NOMO-1 treated with DMSO at 0.1 percent for 48 hours (cell line): ENCODE data around the gene HSPE1.
A peak's percentile ranks its signal among the peaks of the same experiment; 100 is the strongest.
"Not testable (repeated sequence)": the region's sequence is repeated elsewhere in the genome, so short reads cannot be mapped to it uniquely, and the experiment has no call there.

ENCODE experiments used
- DNase-seq: peaks from one replicate; lab custom pipeline; 2025; ENCODE audit not compliant: unreplicated experiment; lab: John Stamatoyannopoulos, UW

Gene HSPE1

GRCh38 chr2:197499594-197500502 lies at the start of gene HSPE1, which contains the start of gene HSPD1:
TSS of gene HSPE1 (plus strand) at chr2:197500379. CDS start at chr2:197500437, 58 bp downstream.
TSS of gene HSPD1 (minus strand) at chr2:197499840. CDS start at chr2:197498848, 992 bp downstream.
- DNase-seq, result peak; percentile 99

- no peak for DNase-seq
Measured at GRCh38 chr2:197450465-197450864, 49.7 kb upstream of the HSPE1 start.

DNA sequence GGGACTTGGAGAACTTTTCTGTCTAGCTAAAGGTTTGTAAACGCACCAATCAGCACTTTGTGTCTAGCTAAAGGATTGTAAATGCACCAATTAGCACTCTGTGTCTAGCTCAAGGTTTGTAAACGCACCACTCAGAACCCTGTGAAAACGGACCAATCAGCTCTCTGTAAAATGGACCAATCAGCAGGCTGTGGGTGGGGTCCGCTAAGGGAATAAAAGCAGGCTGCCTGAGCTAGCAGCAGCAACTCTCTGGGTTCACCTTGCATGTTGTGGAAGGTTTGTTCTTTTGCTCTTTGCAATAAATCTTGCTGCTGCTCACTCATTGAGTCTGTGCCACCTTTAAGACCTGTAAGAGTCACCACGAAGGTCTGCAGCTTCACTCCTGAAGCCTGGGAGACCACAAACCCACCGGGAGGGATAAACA lies 49.2 kb upstream of the HSPE1 start:
- DNase-seq, result not testable (repeated sequence)

DNA sequence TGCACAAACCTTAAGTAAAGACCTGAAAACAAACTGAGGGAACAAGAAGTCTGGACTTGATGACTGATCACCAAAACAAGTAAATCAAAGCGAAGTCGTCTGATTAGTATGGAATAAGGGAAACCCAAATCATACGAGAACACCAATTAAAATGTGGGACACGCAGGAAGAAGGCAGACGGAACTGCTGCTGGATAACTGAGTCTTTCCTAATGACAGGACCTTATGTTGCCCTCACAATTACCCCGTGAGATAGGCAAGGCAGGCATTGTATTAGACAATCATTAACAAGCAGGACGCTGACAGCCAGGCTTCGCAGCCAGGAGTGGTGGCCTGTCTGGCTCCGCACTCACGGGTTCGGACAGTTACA lies 47.4 kb upstream of the HSPE1 start:
- no peak for DNase-seq

DNA sequence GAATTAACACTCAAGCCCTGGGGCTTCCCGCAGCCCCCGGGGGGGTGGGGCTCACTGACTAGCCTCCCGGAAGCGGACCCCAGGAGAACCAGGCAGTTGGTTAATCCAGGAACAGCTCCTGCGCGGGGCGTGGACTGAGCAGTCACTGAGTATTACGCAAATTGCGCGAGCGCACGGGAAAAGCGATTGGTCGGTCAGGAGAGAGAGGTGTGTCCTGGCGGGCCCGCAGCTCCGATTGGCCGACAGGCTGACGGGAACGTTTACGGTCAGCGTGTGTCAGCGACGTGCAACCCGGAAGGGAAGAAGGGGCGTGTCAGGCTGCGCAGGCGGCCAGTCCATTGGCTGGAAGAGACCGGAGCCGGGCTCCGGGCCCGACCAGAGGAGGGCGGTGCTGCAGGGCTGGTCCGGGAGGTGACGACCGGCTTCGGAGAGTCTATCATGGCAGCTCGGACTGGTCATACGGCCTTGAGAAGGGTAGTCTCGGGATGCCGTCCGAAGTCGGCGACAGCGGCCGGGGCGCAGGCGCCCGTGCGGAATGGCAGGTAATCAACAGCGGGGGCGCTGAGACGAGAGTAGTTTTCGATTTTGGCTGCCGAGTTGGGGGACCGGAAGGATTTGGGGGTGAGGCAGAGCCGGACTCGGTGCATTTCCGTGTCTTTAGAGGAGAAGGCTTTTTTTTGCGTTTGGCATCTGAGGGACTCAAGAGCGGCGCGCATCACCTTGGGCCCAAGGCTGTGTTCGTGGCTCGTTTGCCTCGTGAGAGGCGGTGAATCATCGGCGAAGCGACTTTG lies 46.9 kb upstream of the HSPE1 start, which contains the start of gene COQ10B:
Gene COQ10B (plus strand): TSS at position 430 of the 791 bp plus-strand sequence. CDS start 9 bp downstream, at position 439.
- peak; percentile 99 for DNase-seq

- DNase-seq, result no peak
Measured at GRCh38 chr2:197453914-197454398, 46.2 kb upstream of the HSPE1 start.

DNA sequence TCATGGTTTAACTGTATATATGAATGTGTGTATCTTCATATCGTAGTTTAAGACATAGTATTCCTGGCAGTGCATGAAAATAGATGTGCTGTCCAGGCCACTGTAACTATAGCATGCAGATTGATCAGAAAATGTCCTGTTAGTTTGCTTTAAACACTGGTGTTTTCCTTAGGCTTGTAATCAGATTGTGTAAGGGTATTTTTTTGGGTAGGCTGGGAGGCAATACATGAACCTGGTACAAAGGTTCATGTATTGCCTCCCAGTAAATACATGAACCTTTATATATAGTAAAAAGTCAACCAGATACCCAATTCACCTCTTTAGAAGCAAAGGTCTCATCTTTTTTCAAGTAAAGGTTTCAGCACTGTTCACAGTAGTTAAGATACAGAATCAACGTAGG lies 45.3 kb upstream of the HSPE1 start:
- DNase-seq, result no peak

DNA sequence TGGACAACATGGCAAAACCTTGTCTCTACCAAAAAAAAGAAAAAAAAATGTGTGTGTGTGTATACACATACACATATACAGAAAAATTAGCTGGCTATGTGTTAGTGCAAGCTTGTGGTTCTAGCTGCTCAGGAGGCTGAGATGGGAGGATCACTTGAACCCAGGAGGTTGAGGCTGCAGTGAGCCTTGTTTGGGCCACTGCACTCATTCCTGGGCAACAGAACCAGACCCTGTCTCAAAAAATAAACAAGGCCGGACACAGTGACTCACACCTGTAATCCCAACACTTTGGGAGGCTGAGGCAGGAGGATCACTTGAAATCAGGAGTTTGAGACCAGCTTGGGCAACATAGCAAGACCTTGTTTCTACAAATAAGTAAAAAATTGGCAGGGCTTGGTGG lies 44.8 kb upstream of the HSPE1 start:
- no peak for DNase-seq

DNA sequence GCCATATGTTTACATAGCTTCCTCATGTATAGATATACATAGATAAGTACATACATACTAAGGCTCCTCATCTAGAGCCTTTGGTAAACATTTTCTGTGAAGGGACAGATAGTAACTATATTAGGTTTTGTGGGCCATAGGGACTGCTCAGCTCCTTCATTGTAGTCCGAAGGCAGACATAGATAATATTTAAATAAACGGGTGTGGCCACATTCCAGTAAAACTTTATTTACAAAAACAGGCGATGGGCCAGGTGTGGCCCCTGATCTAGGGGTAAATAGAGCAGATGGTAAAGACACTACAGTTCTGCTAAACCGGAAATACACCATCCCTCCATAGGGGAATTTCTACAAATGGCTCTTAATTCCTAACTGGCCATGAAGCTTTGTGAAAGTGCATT lies 39.5 kb upstream of the HSPE1 start:
- DNase-seq, result no peak

GRCh38 chr2:197461057-197461456 lies 39.1 kb upstream of the HSPE1 start:
- DNase-seq, result no peak

GRCh38 chr2:197464175-197464574 lies 36.0 kb upstream of the HSPE1 start:
- DNase-seq, result no peak

DNA sequence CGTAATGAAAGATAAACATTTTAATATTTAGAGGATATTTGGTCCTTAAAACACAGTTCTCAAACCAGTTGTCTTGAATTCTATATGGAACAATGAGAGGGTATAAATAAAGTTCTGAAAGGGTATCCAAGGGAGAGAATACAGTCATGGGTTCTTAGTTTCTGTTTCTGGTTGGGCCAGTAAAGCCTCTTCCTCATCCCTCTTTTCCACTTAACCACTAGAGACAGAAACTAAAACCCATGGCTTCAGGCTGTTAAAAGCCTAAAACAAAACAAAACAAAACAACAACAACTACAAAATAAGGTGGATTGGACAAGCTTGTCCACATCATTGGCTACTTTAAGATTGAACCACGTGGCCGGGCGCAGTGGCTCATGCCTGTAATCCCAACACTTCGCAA lies 28.0 kb upstream of the HSPE1 start:
- DNase-seq, result no peak

- no peak for DNase-seq
Measured at GRCh38 chr2:197477797-197478196, 22.4 kb upstream of the HSPE1 start.

DNA sequence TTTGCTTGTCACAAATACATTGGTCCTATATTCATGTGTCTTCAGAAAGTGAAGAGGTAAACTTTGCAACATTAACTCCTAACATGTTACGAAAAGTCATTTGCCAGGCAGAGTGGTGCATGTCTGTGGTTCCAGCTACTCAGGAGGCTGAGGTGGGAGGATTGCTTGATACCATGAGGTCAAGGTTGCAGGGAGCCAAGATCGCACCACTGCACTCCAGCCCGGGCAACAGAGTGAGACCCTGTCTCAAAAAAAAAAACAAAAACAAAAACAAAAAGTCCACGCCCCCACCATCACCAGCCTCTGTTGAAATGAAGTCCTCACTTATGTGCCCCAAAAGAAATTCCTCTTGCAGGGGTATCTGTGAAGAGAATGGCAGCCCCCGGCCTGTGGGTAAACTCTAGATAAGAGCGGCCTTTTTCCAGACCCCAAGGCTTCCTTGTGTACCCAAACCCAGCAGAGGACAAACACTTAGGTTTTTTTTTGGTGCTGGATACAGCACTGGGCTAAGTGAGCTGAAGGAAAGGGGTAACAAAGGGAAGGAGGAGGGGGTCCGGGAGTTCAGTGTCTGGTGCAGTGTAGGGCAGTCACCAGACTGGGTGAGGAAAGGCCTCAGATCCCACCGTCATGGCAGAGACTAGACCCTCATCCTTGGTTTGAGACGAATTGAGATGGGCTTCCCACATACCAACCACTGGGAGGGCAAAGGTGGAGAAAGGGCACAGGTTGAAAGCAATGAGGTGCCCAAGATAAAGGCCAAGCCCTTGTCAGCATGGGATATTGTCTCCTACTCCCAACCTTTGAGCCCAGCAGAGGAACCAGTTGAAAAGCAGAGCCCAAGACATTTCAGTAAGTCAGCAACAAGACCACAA lies 19.8 kb upstream of the HSPE1 start:
- DNase-seq, result no peak

GRCh38 chr2:197484248-197484647 lies 15.9 kb upstream of the HSPE1 start:
- DNase-seq, result not testable (repeated sequence)

DNA sequence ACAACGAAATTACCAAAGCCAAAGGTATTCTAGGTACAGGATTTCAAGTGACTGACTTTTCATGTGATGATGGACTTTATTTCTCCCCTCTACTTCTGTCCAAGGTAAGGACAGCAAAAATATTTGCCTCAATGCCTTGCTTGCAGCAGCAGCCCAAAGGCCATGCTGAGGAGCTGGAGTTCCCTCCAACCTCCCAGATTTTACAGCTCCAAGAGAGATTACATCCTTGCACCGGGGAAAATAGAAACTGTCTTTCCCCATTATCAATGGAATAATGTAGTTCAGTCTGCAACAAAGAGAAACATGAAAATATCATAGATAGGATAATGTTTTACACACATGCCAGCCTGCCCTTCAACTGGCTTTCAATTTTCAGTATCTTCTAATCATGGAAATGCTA lies 14.0 kb upstream of the HSPE1 start:
- no peak for DNase-seq

GRCh38 chr2:197487385-197487784 lies 12.8 kb upstream of the HSPE1 start:
- no peak for DNase-seq

DNA sequence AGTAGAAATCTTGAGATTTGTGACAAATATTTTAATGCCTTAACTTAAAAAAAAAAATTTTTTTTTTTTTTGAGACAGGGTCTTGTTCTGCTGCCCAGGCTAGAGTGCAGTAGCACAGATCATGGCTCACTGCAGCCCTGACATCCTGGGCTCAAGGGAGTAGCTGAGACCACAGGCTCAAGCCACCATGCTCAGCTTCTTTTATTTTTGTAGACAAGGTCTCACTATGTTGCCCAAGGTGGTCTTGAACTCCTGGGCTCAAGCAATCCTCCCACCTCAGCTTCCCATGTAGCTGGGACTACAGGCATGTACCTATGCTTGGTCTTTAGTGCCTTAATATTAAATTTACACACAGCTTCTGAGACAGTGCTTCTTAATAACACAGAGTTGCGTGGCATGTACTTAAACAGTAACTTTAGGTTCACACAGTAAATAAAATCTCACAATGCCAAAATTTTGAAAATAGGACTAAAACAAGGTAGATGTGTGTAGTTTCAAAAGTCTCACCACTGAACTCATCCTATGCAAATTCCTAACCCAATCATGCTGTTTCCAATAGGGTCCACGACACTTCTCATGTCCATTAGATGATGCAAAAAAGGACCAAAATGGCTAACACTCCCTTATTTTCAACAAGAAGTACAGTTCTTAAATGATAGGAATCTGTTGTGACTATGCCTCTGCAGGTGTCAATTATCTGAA lies 4.6 kb upstream of the HSPE1 start:
- DNase-seq, result no peak

- DNase-seq, result no peak
Measured at GRCh38 chr2:197496695-197497094, 3.5 kb upstream of the HSPE1 start.

- DNase-seq, result no peak
Measured at GRCh38 chr2:197497326-197497725, 2.9 kb upstream of the HSPE1 start.
